Panc1 (cell line): Measurements from ENCODE around the gene HTR3B. TPM values are rescaled to one million over a fixed set of nuclear protein-coding genes. Genes with fewer than 3 reads are reported as not detected.

Experiments used
- ATAC-seq: fragments of 200-7000 bp; cut with Tn5 transposase; 2 replicates; pipeline ENCODE4 v1.9.1; 2020; ENCODE audit warnings: mild to moderate bottlenecking, moderate library complexity
- BruUV-seq: library from RNA; stranded (reverse); fragments of 400-500 nt; replicated peaks from 2 replicates; lab custom pipeline; 2021; lab: Mats Ljungman, UMichigan
- CTCF ChIA-PET: fragments of 300-600 bp; sonication (Branson Sonifier 250); formaldehyde crosslinking; loops from one replicate; lab custom pipeline; 2022; ENCODE audit warnings: antibody characterized with exemption; lab: Charles Lee
- POLR2A ChIA-PET: fragments of 300-600 bp; sonication (Branson Sonifier 250); formaldehyde crosslinking; loops from one replicate; lab custom pipeline; 2022; ENCODE audit warnings: antibody characterized with exemption; lab: Charles Lee
- DNase-seq: peaks from one replicate; pipeline ENCODE4 v3.0.0-alpha.2; 2010; ENCODE audit warnings: low read depth, low spot score
- H3K27ac ChIP-seq: 2 replicates; pipeline ENCODE4 v1.5.1; 2011; ENCODE audit warnings: mild to moderate bottlenecking, low read length, inconsistent platforms
- H3K27me3 ChIP-seq: fragments of 200-500 bp; sonication (Bioruptor generic); 2 replicates; pipeline ENCODE4 v1.6.0; 2014; ENCODE audit warnings: low read length, inconsistent platforms; ENCODE audit not compliant: control insufficient read depth, insufficient read depth
- H3K36me3 ChIP-seq: fragments of 200-500 bp; sonication (Bioruptor generic); 2 replicates; pipeline ENCODE4 v1.5.1; 2014; ENCODE audit warnings: inconsistent platforms, mild to moderate bottlenecking, low read length, moderate library complexity; ENCODE audit not compliant: control insufficient read depth, insufficient read depth
- H3K4me1 ChIP-seq: 2 replicates; pipeline ENCODE4 v1.5.1; 2011; ENCODE audit warnings: inconsistent platforms, mild to moderate bottlenecking, low read length, moderate library complexity; ENCODE audit not compliant: control insufficient read depth, insufficient read depth
- H3K4me3 ChIP-seq, 2 experiments: 2 replicates each; pipeline ENCODE4 v1.5.1; 2011 to 2012; ENCODE audit warnings: low read depth in 2 of 2, low read length in 2 of 2, mild to moderate bottlenecking in 2 of 2, inconsistent platforms in 1 of 2, moderate library complexity in 1 of 2
- H3K9me3 ChIP-seq: fragments of 200-500 bp; sonication (Bioruptor generic); 2 replicates; pipeline ENCODE4 v1.5.1; 2014; ENCODE audit warnings: low read depth, mild to moderate bottlenecking, inconsistent platforms, low read length, moderate library complexity; ENCODE audit not compliant: control insufficient read depth, insufficient read depth
- CTCF ChIP-seq: fragments of 450-650 bp; IDR thresholded peaks from 2 replicates; pipeline ENCODE4 v1.5.1; 2017; ENCODE audit warnings: mild to moderate bottlenecking
- POLR2AphosphoS5 ChIP-seq: IDR thresholded peaks from 2 replicates; pipeline ENCODE4 v1.6.1; 2012; ENCODE audit warnings: mild to moderate bottlenecking, low read depth, low read length, moderate library complexity
- REST ChIP-seq, 2 experiments: IDR thresholded peaks; 2 replicates each; pipeline ENCODE4 v1.6.1; 2011 to 2012; ENCODE audit warnings: low read depth in 2 of 2, control low read depth in 1 of 2, low read length in 1 of 2, mild to moderate bottlenecking in 1 of 2, moderate library complexity in 1 of 2; ENCODE audit not compliant: insufficient read depth in 1 of 2
- SIN3A ChIP-seq: IDR thresholded peaks from 2 replicates; pipeline ENCODE4 v1.6.1; 2012; ENCODE audit warnings: low read depth, mild to moderate bottlenecking, low read length, moderate library complexity, borderline replicate concordance; ENCODE audit not compliant: insufficient read depth
- TCF7L2 ChIP-seq: IDR thresholded peaks from 2 replicates; pipeline ENCODE4 v1.6.1; 2011; ENCODE audit warnings: mild to moderate bottlenecking, low read depth, low read length, inconsistent platforms
- in situ Hi-C: cut with HindIII; loops from 2 replicates; pipeline ENCODE4 v1.10.0; 2016; ENCODE audit warnings: low sequenced_read_pairs, low pct_unique_long_range_greater_than_20kb
- intact Hi-C: fragments of 100-400 bp; cut with micrococcal nuclease; formaldehyde crosslinking; loops from one replicate; pipeline ENCODE4 v1.10.0; 2022; ENCODE audit not compliant: unreplicated experiment
- total RNA-seq: library from RNA; stranded (reverse); gene quantifications from one replicate; pipeline ENCODE4 v1.2.1, GENCODE V29; 2021; ENCODE audit not compliant: unreplicated experiment

The HTR3B gene
- total RNA-seq, 1 experiment from 2014 or later: not detected

- ChIA-PET CTCF (no interaction called here), POLR2A (no interaction called here)
- Histone ChIP-seq H3K27me3 (no peaks in the 10 kb centered on the region), H3K27ac (no peak overlapping the region), H3K9me3 (no peaks in the 10 kb centered on the region), H3K36me3 (no peaks in the 10 kb centered on the region), H3K4me3 (no peak overlapping the region), H3K4me1 (peaks cover 2% of the 10 kb centered on the region; the same call in 1 of the 2 replicates)
- in situ Hi-C loops (no loop called here), intact Hi-C loops (no loop called here)
- TF ChIP-seq POLR2AphosphoS5 (no peak), TCF7L2 (no peak), CTCF (no peak), SIN3A (no peak), REST (IDR thresholded peaks at IDR 0.05; ENCODE audit: insufficient read depth in 1 of 2, low read depth in 2 of 2, low read length in 1 of 2) (no peak)
- no peak for DNase-seq
- BruUV-seq: no TSS peak
- ATAC-seq: no peak
Observed at GRCh38 chr11:113881856-113882255, 22.7 kb upstream of the HTR3B start.

- no peaks in the 10 kb centered on the region for H3K36me3 ChIP-seq
- in situ Hi-C loops: no loop called here
- no peaks in the 10 kb centered on the region for H3K4me1 ChIP-seq
- CTCF ChIA-PET: no interaction called here
- no peak for ATAC-seq
- H3K27me3 ChIP-seq: no peaks in the 10 kb centered on the region
- H3K9me3 ChIP-seq: no peaks in the 10 kb centered on the region
- no peak for TF ChIP-seq TCF7L2
- no peak for TF ChIP-seq SIN3A
- TF ChIP-seq CTCF: no peak
- no peak for TF ChIP-seq REST (IDR thresholded peaks at IDR 0.05; ENCODE audit: insufficient read depth in 1 of 2, low read depth in 2 of 2, low read length in 1 of 2)
- TF ChIP-seq POLR2AphosphoS5: no peak
- BruUV-seq: no TSS peak
- POLR2A ChIA-PET: interaction anchor here (0.6 kb wide), 1 partner anchor 290 kb away, joined by 4 read pairs; no protein-coding TSS in a partner anchor
- intact Hi-C loops: no loop called here
- no peak for DNase-seq
- H3K4me3 ChIP-seq: no peak overlapping the region
- no peak overlapping the region for H3K27ac ChIP-seq
Observed at GRCh38 chr11:113884361-113884836, 20.2 kb upstream of the HTR3B start.
